ENCODE measurements around the gene CCT5.

GRCh38 chr5:10275991-10276390, 25.9 kb downstream of the CCT5 start:
- TF ChIP-seq ZBTB8A (tag by site-specific recombination; IDR thresholded peaks at IDR 0.05) = no peak
- no peak for TF ChIP-seq CTCF (tag by site-specific recombination; IDR thresholded peaks at IDR 0.05)
- TF ChIP-seq ZNF10 (tag by site-specific recombination; IDR thresholded peaks at IDR 0.05) = no peak
- TF ChIP-seq ZBTB20 (tag by site-specific recombination; IDR thresholded peaks at IDR 0.05) = no peak
- no peak for TF ChIP-seq ZBTB1 (tag by site-specific recombination; IDR thresholded peaks at IDR 0.05)
- TF ChIP-seq ATF2 (tag by site-specific recombination; IDR thresholded peaks at IDR 0.05; ENCODE audit: low read depth) = no peak
- TF ChIP-seq ZNF639 (tag by site-specific recombination; IDR thresholded peaks at IDR 0.05) = no peak
- no peak for TF ChIP-seq ZNF830 (tag by site-specific recombination; IDR thresholded peaks at IDR 0.05; ENCODE audit: low read depth)
- TF ChIP-seq PRDM6 (tag by site-specific recombination; IDR thresholded peaks at IDR 0.05) = no peak
